GM15510 (cell line): ENCODE data around the gene SRRM5.
A peak's percentile ranks its signal among the peaks of the same experiment; 100 is the strongest.

ENCODE experiments used
- POLR2A ChIP-seq: IDR thresholded peaks from 3 replicates; pipeline ENCODE4 v1.6.1; 2011; ENCODE audit warnings: borderline replicate concordance; ENCODE audit not compliant: insufficient read length; ENCODE audit errors: extremely low read depth

The SRRM5 gene

DNA sequence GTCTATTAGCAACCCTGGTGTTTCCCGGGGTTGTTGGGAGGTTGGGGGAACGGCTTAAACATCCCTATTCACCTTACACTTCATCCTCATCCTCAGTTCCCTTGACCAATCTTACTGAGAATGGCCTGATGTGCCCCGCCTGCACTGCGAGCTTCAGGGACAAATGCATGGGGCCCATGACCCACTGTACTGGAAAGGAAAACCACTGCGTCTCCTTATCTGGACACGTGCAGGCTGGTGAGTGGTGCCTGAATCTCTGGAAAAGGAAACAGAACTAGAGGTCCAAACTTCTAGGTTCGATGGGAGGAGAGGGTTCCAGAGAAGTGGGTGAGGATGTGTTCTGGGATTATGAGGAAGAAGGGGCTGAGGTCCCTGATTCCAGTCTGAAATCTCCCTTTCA, 30.4 kb upstream of the SRRM5 start:
- no peak for TF ChIP-seq POLR2A

DNA sequence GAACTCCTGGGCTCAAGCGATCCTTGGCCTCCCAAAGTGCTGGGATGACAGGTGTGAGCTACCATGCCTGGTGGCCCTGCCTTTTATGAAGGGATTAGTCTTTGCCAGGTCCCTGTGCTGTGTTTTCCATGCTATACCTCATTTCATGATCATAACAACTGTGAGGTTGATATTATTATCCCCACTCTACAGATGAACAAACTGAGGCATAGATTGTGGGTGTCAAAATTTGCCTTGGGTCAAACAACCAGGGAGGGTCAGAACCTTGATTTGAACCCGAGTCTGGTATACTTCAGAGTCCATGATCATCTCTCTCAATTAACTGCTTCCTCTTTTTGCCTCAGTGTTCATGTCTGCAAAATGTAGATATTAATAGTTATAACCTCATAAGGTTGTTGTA, 29.4 kb upstream of the SRRM5 start:
- TF ChIP-seq POLR2A: no peak

DNA sequence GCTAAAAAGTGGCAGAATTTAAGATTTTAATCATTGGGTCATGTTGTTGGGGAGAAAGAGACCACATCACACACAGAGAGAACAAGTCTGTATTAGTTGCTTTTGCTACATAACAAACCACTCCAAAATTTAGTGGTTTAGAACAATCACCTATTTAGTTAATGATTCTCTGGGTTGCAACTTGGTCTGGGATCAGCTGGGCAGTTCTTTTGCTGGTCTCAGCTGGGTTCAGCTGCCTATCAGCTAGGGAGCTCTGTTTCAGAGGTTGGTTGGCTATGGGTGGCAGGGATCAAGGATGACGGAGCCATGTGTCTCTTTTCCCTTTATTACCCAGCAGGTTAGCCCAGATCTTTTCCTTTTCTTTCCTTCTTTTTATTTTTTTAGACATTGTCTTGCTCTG, 27.4 kb upstream of the SRRM5 start:
- no peak for TF ChIP-seq POLR2A

DNA sequence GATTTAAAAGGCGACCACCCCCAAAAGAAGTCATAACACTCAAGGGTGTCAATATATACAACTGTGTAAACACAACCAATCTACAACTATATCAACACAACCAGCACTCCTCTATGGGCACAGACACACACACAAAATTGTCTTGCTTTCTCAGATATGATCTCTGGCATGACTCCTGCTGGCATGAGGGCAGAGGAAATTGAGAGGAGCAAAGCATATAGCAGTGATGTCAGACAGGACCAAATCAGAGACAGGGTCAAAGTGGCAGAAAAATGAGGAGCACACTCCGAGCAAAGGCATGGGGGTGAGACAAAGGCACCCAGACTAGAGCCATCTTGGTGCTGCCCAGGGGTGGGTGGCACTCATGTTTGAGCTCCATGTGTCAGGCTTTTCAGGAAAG, 25.5 kb upstream of the SRRM5 start:
- no peak for TF ChIP-seq POLR2A

DNA sequence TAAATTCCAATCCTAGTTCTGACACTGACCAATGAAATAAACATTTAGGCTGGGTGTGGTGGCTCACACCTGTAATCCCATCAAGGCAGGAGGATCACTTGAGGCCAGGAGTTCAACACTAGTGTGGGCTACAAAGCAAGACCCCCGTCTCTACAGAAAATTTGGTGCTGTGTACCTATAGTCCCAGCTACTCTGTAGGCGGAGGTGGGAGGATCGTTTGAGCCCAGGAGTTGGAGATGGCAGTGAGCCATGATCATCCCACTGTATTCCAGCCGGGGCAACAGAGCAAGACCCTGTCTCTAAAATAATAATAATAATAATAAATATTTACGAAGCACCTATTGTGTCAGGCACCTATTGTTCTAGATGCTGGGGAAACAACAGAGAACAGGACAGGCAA, 22.6 kb upstream of the SRRM5 start:
- TF ChIP-seq POLR2A: no peak

DNA sequence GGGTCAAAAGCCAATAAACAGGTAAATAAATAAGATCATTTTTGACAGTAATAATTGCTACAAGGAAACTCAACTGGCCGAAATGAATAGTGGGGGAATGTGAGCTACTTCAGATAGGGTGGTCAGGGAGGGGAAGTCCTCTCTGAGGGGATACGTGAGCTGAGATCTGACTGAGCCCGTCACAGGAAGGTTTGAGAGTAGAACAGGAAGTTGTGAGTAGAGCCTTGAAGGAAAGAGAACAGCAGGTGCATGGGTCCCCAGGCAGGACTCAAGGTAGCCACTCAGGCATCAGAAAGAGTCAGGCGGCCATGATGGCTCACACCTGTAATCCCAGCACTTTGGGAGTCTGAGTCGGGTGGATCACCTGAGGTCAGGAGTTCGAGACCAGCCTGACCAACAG, 22.2 kb upstream of the SRRM5 start:
- no peak for TF ChIP-seq POLR2A

DNA sequence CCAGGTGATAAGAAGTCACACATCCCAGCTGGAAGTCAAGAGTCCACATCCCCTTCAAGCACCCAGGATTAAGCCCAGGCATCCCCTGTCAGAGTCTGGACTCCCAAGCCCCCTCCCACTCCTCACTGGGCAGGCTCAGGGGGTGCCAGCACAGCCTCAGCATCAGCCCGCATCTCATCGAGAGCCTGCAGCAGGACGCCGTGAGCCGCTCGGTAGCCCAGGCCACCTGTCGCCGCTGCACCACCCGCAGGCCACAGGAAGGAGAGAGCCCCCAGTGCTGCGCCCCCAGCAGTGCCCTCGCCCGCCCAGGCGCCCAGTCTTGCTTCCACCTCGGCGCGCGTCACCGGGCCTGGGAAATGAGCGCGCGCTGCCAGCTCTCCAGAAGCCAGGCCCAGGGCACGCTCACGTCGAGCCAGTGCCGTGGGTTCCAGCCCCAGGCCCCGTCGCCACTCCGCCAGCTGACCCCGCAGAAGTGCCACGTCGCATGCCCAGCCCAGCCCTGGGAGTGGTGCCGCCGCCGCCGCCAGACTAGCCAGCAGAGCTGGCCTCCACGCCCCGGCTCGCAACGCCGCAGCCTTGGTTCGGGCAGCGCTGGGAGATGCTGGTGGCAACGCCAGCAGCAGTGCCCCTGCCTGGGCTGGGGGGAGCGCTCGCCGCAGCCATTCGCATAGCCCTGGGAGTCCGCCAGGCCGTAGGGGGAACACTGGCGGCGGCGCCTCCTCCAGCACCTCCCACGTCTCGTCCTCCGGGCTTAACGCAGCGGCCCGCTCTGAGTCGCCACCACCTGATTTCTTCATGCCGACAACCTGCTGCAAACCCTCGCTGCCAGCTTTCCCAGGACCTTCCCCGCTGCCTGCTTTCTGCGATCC, 19.8 kb upstream of the SRRM5 start:
- no peak for TF ChIP-seq POLR2A

DNA sequence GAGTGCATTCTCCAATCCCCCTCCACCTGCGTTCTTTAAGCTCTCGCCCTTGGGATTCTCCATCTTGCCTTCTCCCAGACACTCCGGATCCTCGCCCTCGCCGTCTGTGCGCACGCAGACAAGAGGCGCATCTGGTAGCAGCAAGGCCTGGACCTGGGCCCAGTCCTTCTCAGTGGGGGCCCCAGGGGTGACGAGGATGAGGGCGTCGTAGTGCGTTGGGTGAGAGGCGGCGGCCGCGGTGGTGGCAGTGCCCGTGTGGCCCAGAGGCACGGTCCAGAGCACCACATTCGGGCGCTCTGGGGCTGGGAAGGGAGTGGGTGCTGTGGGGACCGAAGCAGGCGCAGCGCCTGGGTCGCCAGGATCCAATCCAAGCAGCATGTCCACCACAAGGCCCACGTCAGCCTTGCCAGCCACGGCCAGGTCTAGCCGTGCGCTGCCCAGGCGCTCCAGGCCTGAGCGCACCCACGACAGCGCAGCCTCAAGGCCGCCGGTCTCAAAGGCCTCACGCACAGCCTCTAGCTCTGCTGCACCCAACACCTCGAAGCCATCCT, 19.0 kb upstream of the SRRM5 start:
- no peak for TF ChIP-seq POLR2A

DNA sequence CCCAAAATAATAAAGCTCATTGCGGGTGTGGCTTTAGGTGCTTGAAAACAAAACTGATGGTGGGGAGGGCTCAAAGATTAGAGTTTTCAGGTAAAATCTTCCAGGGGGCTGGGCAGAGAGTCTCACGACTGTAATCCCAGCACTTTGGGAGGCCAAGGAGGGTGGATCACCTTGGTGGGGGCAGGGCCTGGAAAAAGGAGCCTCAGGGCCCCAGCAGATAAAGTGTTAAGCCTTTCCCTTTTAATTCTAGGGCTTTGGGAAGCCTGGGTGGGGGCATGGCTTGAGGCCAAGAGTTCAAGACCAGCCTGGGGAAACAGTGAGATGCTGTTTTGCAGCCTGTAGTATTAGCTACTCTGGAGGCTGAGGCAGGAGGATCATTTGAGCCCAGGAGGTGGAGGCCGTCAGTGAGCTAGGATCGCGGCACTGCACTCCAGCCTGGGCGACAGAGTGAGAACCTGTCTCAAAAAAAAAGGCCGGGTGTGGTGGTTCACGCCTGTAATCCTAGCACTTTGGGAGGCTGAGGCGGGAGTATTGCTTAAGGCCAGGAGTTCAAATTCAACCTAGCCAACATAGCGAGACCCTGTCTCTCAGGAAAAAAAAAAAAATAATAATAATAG, 17.7 kb upstream of the SRRM5 start:
- TF ChIP-seq POLR2A: no peak

DNA sequence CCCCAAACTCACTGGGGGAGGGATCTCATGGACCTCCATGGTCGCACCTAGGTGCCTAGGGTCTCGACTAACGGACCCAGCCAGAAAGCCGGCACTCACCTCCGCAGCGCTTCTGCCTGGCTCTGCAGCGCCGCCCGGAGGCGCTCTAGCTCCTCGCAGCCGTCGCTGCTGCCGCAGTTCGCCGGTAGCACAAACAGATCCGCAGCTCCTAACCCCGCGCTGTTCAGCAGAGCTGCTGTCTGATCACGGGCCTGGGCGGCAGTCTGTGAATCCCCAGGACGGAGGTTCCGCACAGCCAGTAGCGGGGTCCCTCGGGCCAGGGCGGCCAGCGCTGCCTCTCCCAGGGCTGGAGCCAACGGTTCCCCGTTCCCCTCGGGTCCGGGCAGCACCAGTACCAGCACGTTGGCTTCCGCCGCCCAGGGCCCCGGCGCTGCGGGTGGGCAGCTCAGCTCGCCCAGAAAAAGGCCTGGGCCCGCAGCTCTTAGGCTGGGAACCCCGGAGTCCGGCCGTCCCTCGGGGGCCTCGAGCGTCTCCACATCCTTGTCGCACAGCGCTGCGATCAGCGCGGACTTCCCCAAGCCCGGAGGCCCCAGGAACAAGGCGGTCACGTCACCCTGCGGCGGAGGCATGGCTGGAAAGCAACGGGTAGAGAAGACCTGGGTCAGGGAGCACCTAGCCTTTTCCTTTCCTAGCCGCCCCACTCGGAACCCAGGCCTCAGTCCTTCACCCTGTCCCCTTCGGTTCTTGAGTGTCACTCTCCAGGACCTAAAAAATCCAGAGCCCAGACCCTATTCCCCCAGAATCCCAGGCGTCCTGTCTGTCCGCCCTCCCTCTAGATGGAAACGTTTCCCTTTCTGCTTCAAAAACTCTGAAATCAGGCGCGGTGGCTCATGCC, 16.9 kb upstream of the SRRM5 start:
- no peak for TF ChIP-seq POLR2A

DNA sequence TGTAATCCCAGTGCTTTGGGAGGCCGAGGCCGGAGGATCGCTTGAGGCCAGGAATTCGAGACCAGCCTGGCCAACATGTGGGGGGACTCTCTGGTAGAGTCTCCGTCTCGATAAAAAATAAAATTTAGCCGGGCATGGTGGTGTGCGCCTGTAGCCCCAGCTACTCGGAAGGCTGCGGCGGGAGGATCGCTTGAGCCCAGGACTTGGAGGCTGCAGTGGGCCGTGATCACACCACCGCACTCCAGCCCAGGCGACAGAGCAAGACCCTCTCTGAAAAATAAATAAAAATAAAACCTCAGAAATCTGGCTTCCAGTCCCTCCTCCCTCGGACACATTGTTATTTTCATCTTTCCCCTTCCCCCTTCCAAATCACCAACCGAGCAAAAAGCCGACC, 16.3 kb upstream of the SRRM5 start:
- TF ChIP-seq POLR2A: no peak

DNA sequence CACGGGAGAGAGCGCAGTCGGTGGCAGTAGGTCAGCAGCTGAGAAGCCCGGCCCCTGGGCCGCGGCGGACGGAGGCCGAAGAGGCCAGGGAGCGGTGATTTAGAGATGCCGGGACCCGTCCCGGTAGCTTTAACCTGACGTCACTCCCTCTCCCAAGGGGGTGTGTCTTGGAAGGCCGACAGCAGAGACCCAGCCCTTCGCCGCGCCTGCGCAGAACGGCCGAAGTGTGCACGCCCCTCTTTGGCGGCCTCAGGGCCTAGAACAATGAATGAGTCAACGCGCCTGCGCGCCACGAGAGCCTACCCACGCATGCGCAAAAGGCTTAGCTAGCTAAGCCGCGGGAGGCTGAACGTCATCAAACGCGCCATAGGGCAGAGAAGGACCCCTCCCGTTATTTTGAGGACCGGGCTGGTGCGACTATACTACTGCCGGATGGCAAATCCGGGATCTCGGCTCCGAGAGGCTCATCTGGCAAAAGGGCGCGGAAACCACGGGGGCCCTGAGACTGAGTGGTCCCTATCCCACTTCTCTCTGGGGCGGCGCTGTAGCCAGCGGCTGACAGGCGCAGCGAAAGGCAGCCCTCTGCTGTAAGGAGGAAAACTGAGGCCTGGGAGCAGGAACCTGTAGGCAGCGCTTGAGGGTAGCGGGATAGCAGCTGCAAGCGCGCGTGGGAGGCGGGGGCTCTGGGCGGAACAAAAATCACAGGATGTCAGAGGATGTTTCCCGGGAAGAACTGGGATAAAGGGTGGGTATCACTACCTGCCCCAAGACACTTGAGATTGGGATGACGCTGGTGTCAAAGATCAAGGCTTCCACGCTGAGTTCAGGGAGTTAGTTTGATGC, 15.7 kb upstream of the SRRM5 start, which contains the start of the genes IRGQ and ZNF576:
IRGQ (minus strand) TSS at position 136 of the 843 bp plus-strand sequence. CDS start 796 bp downstream, outside the sequence.
ZNF576 (plus strand) TSS at position 597 of the 843 bp plus-strand sequence. CDS start 514 bp downstream, outside the sequence.
- TF ChIP-seq POLR2A: peak; percentile 66

DNA sequence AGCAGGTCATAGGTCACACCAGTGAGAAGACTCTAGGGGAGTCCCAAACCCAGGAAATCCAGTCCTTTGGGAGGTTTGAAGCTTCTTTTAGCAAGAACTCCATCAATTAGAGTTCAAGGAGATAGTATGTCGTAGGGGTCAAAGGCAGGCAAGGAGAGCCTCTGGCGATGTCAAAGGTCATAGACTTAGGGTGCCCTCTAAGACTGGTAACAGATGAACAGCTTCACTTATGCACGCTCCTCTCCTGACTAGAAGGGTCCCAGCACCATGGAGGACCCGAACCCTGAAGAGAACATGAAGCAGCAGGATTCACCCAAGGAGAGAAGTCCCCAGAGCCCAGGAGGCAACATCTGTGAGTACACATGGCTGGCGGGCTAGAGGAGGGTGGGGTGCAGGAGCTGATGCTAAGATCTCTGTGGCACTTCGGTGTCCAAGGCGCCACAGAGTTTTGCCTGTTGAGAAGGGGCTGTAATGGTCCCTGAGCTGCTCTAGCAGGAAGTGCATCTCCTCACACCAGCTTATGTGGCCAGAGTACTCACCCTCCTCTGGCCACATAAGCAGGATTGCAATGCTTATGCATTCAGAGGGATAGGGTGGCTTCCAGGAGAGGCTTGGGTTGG, 14.9 kb upstream of the SRRM5 start:
- no peak for TF ChIP-seq POLR2A
